Motor neuron (in vitro differentiated cells): ENCODE data around the gene SLC25A12. TPM values are rescaled to one million over a fixed set of nuclear protein-coding genes. Genes with fewer than 3 reads are reported as not detected.

Experiments
- ATAC-seq, 8 experiments: fragments of 200-7000 bp; cut with Tn5 transposase; replicated peaks in 6 of 8; 2 replicates each; pipeline ENCODE4 v1.8.0; 2021; ENCODE audit warnings: mild to moderate bottlenecking in 8 of 8, moderate library complexity in 8 of 8
- H3K27ac ChIP-seq, 2 donors: fragments of 250-450 bp; sonication (Bioruptor Pico); 2 replicates each; pipeline ENCODE4 v1.9.0; 2021; ENCODE audit warnings: antibody characterized with exemption in 2 of 2, mild to moderate bottlenecking in 2 of 2, moderate library complexity in 1 of 2
- H3K4me1 ChIP-seq, 2 donors: fragments of 250-450 bp; sonication (Bioruptor Pico); replicated peaks in 1 of 2; 2 replicates each; pipeline ENCODE4 v1.6.1; 2021; ENCODE audit warnings: antibody characterized with exemption in 2 of 2, mild to moderate bottlenecking in 2 of 2, moderate library complexity in 1 of 2
- H3K4me3 ChIP-seq, 5 donors: fragments of 250-450 bp; sonication (Bioruptor Pico); 2 replicates each; pipeline ENCODE4 v1.9.0; 2021; ENCODE audit warnings: antibody characterized with exemption in 5 of 5, mild to moderate bottlenecking in 5 of 5, moderate library complexity in 4 of 5
- WGBS, 10 experiments: fragments of 450-650 bp; shearing (Covaris generic); methylation state at CpG; one replicate each; pipeline ENCODE4 v1.0.0; 2022; 5-methylcytosine and 5-hydroxymethylcytosine counted together
- in situ Hi-C, 9 experiments: fragments of 400-800 bp; cut with MboI; loops; one replicate each; pipeline ENCODE4 v1.15.0; 2021; ENCODE audit warnings: low sequenced_read_pairs in 9 of 9, low pct_unique_long_range_greater_than_20kb in 2 of 9; ENCODE audit not compliant: unreplicated experiment in 9 of 9
- total RNA-seq, 8 experiments: library from RNA; unstranded; fragments of 300-600 nt; gene quantifications; 2 replicates each; pipeline versions ENCODE4 v1.2.3 to v1.2.4, GENCODE V29; 2022

The SLC25A12 gene
- total RNA-seq, 8 experiments from 2014 or later = 13.3 to 45.1 (median 25.1) TPM

GRCh38 chr2:171836146-171836910, 57.7 kb downstream of the SLC25A12 start:
- no peak overlapping the region for H3K4me3 ChIP-seq
- H3K27ac ChIP-seq = no peak overlapping the region
- ATAC-seq = no peak
- in situ Hi-C loops = no loop called here
- H3K4me1 ChIP-seq = no peaks in the 10 kb centered on the region
- WGBS, 10 experiments = 62 to 100% (median 80%) methylated on average over 1 to 5 of the region's 6 CpGs; no CpG with 5 or more reads in 1 of the 10 experiments

- Histone ChIP-seq H3K4me1 (no peaks in the 10 kb centered on the region), H3K4me3 (no peak overlapping the region), H3K27ac (no peak overlapping the region)
- WGBS, 10 experiments = 58 to 100% (median 90%) methylated on average over 1 to 4 of the region's 4 CpGs
- in situ Hi-C loops = no loop called here
- ATAC-seq = no peak
Observed at GRCh38 chr2:171835386-171835785, 58.7 kb downstream of the SLC25A12 start.

- Histone ChIP-seq H3K4me1 (no peaks in the 10 kb centered on the region), H3K4me3 (no peak overlapping the region), H3K27ac (no peak overlapping the region)
- ATAC-seq = no peak
- in situ Hi-C loops = no loop called here
Observed at GRCh38 chr2:171834286-171834685, 59.8 kb downstream of the SLC25A12 start.

- Histone ChIP-seq H3K4me3 (no peak overlapping the region), H3K27ac (no peak overlapping the region), H3K4me1 (no peaks in the 10 kb centered on the region)
- in situ Hi-C loops = no loop called here
- no peak for ATAC-seq
Observed at GRCh38 chr2:171832489-171832888, 61.6 kb downstream of the SLC25A12 start.

- in situ Hi-C loops = no loop called here
- H3K27ac ChIP-seq = no peak overlapping the region
- H3K4me1 ChIP-seq = no peaks in the 10 kb centered on the region
- 66 to 100% (median 95%) methylated on average over 1 to 3 of the region's 3 CpGs; no CpG with 5 or more reads in 3 of the 10 experiments for WGBS, 10 experiments
- no peak overlapping the region for H3K4me3 ChIP-seq
- ATAC-seq = no peak
Observed at GRCh38 chr2:171830039-171830438, 64.0 kb downstream of the SLC25A12 start.

GRCh38 chr2:171824086-171824485, 70.0 kb downstream of the SLC25A12 start:
- Histone ChIP-seq H3K4me3 (no peak overlapping the region), H3K27ac (no peak overlapping the region), H3K4me1 (no peaks in the 10 kb centered on the region)
- ATAC-seq = no peak
- in situ Hi-C loops = loop anchor here in 2 of 9 experiments (25.0 kb wide), 1 partner anchor 288 kb away; the partner anchor contains the start of gene DLX2 (in 2 of the 2)
- 100% methylated on average over 1 of the region's 1 CpG; no CpG with 5 or more reads in 5 of the 10 experiments for WGBS, 10 experiments

GRCh38 chr2:171822525-171823322, 71.3 kb downstream of the SLC25A12 start:
- no peaks in the 10 kb centered on the region for H3K4me1 ChIP-seq
- no peak overlapping the region for H3K4me3 ChIP-seq
- ATAC-seq = no peak
- 80 to 100% (median 89%) methylated on average over 1 of the region's 1 CpG; no CpG with 5 or more reads in 5 of the 10 experiments for WGBS, 10 experiments
- in situ Hi-C loops = loop anchor here in 2 of 9 experiments (25.0 kb wide), 1 partner anchor 290 kb away; the partner anchor contains the start of gene DLX2 (in 2 of the 2)
- H3K27ac ChIP-seq = no peak overlapping the region

- Histone ChIP-seq H3K4me3 (no peak overlapping the region), H3K27ac (no peak overlapping the region), H3K4me1 (no peaks in the 10 kb centered on the region)
- ATAC-seq = no peak
- 60 to 100% (median 95%) methylated on average over 1 of the region's 1 CpG for WGBS, 10 experiments
- in situ Hi-C loops = loop anchor here in 2 of 9 experiments (25.0 kb wide), 1 partner anchor 293 kb away; the partner anchor contains the start of gene DLX2 (in 2 of the 2)
Observed at GRCh38 chr2:171819453-171819852, 74.6 kb downstream of the SLC25A12 start.

GRCh38 chr2:171814883-171815282, 79.2 kb downstream of the SLC25A12 start:
- ATAC-seq = no peak
- no peak overlapping the region for H3K4me3 ChIP-seq
- no peak overlapping the region for H3K27ac ChIP-seq
- WGBS, 10 experiments = 60 to 96% (median 80%) methylated on average over 1 to 5 of the region's 5 CpGs; no CpG with 5 or more reads in 1 of the 10 experiments
- H3K4me1 ChIP-seq = no peaks in the 10 kb centered on the region
- in situ Hi-C loops = loop anchor here in 2 of 9 experiments (25.0 kb wide), 1 partner anchor 297 kb away; the partner anchor contains the start of gene DLX2 (in 2 of the 2)

GRCh38 chr2:171814174-171814573, 79.9 kb downstream of the SLC25A12 start:
- Histone ChIP-seq H3K4me1 (no peaks in the 10 kb centered on the region), H3K27ac (no peak overlapping the region), H3K4me3 (no peak overlapping the region)
- ATAC-seq = no peak
- 74 to 96% (median 90%) methylated on average over 2 to 6 of the region's 6 CpGs; no CpG with 5 or more reads in 1 of the 10 experiments for WGBS, 10 experiments
- in situ Hi-C loops = loop anchor here in 2 of 9 experiments (25.0 kb wide), 1 partner anchor 298 kb away; the partner anchor contains the start of gene DLX2 (in 2 of the 2)

- ATAC-seq = no peak
- WGBS, 10 experiments = 88 to 100% (median 95%) methylated on average over 3 to 5 of the region's 5 CpGs
- no peak overlapping the region for H3K4me3 ChIP-seq
- in situ Hi-C loops = loop anchor here in 2 of 9 experiments (25.0 kb wide), 1 partner anchor 299 kb away; the partner anchor contains the start of gene DLX2 (in 2 of the 2)
- no peaks in the 10 kb centered on the region for H3K4me1 ChIP-seq
- H3K27ac ChIP-seq = no peak overlapping the region
Observed at GRCh38 chr2:171813729-171814128, 80.3 kb downstream of the SLC25A12 start.

GRCh38 chr2:171813126-171813525, 80.9 kb downstream of the SLC25A12 start:
- in situ Hi-C loops = loop anchor here in 2 of 9 experiments (25.0 kb wide), 1 partner anchor 299 kb away; the partner anchor contains the start of gene DLX2 (in 2 of the 2)
- 89 to 100% (median 99%) methylated on average over 1 to 3 of the region's 3 CpGs; no CpG with 5 or more reads in 2 of the 10 experiments for WGBS, 10 experiments
- Histone ChIP-seq H3K4me1 (no peaks in the 10 kb centered on the region), H3K4me3 (no peak overlapping the region), H3K27ac (no peak overlapping the region)
- ATAC-seq = no peak

GRCh38 chr2:171811245-171811628, 82.8 kb downstream of the SLC25A12 start:
- ATAC-seq = peak in 3 of 8 experiments; percentile 64 to 78 (median 67)
- in situ Hi-C loops = loop anchor here in 2 of 9 experiments (25.0 kb wide), 1 partner anchor 301 kb away; the partner anchor contains the start of gene DLX2 (in 2 of the 2)
- H3K27ac ChIP-seq = no peak overlapping the region

More at GRCh38 chr2:171811245-171811628, 82.8 kb downstream of the SLC25A12 start:
- no peak overlapping the region for H3K4me3 ChIP-seq
- H3K4me1 ChIP-seq = no peaks in the 10 kb centered on the region
- WGBS, 10 experiments = 14 to 89% (median 69%) methylated on average over 1 to 4 of the region's 4 CpGs
